Mesendoderm (in vitro differentiated cells): ENCODE data around the gene LRRC10B.

Source experiments
- DNase-seq: peaks from one replicate; pipeline ENCODE4 v3.0.0; 2013
- H2AK5ac ChIP-seq: 2 replicates; pipeline ENCODE4 v1.6.1; 2013; ENCODE audit warnings: low read length, inconsistent platforms
- H2BK120ac ChIP-seq: 2 replicates; pipeline ENCODE4 v1.6.1; 2013; ENCODE audit warnings: low read depth, mild to moderate bottlenecking, low read length, moderate library complexity, mixed read lengths
- H2BK15ac ChIP-seq: replicated peaks from 2 replicates; pipeline ENCODE4 v1.6.1; 2013; ENCODE audit warnings: low read depth, mild to moderate bottlenecking, moderate library complexity
- H2BK5ac ChIP-seq: 2 replicates; pipeline ENCODE4 v1.6.1; 2013; ENCODE audit warnings: low read length, inconsistent platforms
- H3K18ac ChIP-seq: 2 replicates; pipeline ENCODE4 v1.6.1; 2013; ENCODE audit warnings: mild to moderate bottlenecking, low read length, mixed read lengths
- H3K23ac ChIP-seq: one replicate; pipeline ENCODE4 v1.6.1; 2013; ENCODE audit warnings: low read length
- H3K27ac ChIP-seq: 2 replicates; pipeline ENCODE4 v1.5.1; 2013; ENCODE audit warnings: low read depth, mild to moderate bottlenecking, inconsistent platforms, low read length, moderate library complexity
- H3K27me3 ChIP-seq: 2 replicates; pipeline ENCODE4 v1.6.1; 2013; ENCODE audit warnings: low read length, control low read depth, mild to moderate bottlenecking, inconsistent platforms; ENCODE audit not compliant: insufficient read depth, poor library complexity
- H3K36me3 ChIP-seq: 2 replicates; pipeline ENCODE4 v1.6.1; 2013; ENCODE audit warnings: low read length, inconsistent platforms; ENCODE audit not compliant: control insufficient read depth, insufficient read depth
- H3K4ac ChIP-seq: one replicate; pipeline ENCODE4 v1.6.1; 2013; ENCODE audit warnings: low read depth, mild to moderate bottlenecking, low read length, moderate library complexity
- H3K4me1 ChIP-seq: 2 replicates; pipeline ENCODE4 v1.6.1; 2013; ENCODE audit warnings: low read depth, low read length, inconsistent platforms; ENCODE audit not compliant: control insufficient read depth
- H3K4me2 ChIP-seq: 2 replicates; pipeline ENCODE4 v1.6.1; 2013; ENCODE audit warnings: low read length
- H3K4me3 ChIP-seq: 2 replicates; pipeline ENCODE4 v1.5.1; 2013; ENCODE audit warnings: mild to moderate bottlenecking, low read length
- H3K56ac ChIP-seq: one replicate; pipeline ENCODE4 v1.6.1; 2013; ENCODE audit warnings: low read length
- H3K79me1 ChIP-seq: 2 replicates; pipeline ENCODE4 v1.6.1; 2013; ENCODE audit warnings: low read length, inconsistent platforms
- H3K79me2 ChIP-seq: 2 replicates; pipeline ENCODE4 v1.6.1; 2013; ENCODE audit warnings: mild to moderate bottlenecking, low read length; ENCODE audit not compliant: control insufficient read depth, insufficient read depth
- H3K9ac ChIP-seq: 2 replicates; pipeline ENCODE4 v1.6.1; 2013; ENCODE audit warnings: low read length, inconsistent platforms
- H4K5ac ChIP-seq: one replicate; pipeline ENCODE4 v1.6.1; 2013; ENCODE audit warnings: low read length
- H4K8ac ChIP-seq: one replicate; pipeline ENCODE4 v1.6.1; 2013; ENCODE audit warnings: low read depth, mild to moderate bottlenecking, control low read depth, low read length, moderate library complexity
- WGBS: extraction: QIAGEN DNeasy Blood & Tissue Kit; methylation state at CpG from one replicate; pipeline ENCODE4 v1.1.7; 2013; ENCODE audit warnings: low lambda C conversion rate, missing lambda C conversion rate; ENCODE audit not compliant: insufficient coverage; ENCODE audit errors: extremely low coverage; 5-methylcytosine and 5-hydroxymethylcytosine counted together

LRRC10B gene

DNA sequence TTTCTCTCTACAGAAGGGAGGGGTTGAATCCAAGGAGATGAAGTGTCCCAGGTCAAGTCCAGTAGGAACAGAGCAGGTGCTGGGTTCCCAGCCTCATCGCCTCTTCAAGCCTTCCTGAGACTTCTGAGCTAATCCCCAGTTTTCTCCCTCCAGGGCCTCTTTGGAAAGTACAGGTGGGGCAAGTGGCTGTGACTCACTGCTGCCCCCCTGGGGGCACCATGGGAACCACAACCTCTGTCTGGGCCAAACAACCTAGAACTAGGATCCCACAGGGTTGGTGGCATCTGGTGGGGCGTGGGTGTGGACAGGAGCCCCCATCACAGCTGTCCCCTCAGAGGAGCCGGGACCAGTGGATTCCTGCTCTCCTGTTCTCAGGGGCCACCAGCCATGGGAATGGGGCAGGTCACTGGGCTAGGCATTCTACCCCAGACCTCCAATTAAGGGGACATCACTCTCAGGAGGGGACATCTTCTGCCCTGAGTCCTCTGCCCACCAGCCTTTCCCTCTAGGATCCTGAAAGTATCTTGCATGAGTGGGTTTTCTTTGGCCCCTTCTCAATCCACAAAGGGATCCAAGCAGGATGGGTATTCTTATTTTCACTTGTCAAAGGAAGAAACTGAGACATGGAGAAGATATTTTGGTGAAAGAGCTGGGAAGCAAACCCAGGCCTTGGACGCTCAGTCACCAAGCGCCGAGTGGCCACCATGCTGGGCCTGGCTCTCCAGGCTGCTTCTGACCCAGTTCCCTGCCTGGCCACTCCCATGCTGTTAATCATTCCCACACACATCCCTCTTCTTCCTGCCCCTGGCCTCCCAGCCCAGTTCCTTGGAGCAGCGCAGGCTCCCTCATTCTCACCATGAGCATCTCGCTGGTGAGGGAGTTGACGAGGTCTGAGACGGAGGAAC is 23.8 kb downstream of the LRRC10B start:
- Histone ChIP-seq H3K4ac (no peak overlapping the region), H3K4me1 (no peaks in the 10 kb centered on the region), H2BK15ac (no peak overlapping the region), H2AK5ac (no peak overlapping the region), H3K9ac (no peak overlapping the region), H3K36me3 (no peaks in the 10 kb centered on the region), H3K79me1 (no peaks in the 10 kb centered on the region), H3K79me2 (no peaks in the 10 kb centered on the region), H3K18ac (no peak overlapping the region), H3K4me2 (no peak overlapping the region), H2BK5ac (no peak overlapping the region), H3K23ac (no peak overlapping the region), H4K5ac (no peak overlapping the region), H3K4me3 (no peak overlapping the region), H4K8ac (no peak overlapping the region), H3K56ac (no peak overlapping the region), H3K27ac (no peak overlapping the region), H3K27me3 (no peaks in the 10 kb centered on the region), H2BK120ac (no peak overlapping the region)
- no CpG with 5 or more reads among the region's 10 CpGs for WGBS
- DNase-seq, result peak; percentile 82

DNA sequence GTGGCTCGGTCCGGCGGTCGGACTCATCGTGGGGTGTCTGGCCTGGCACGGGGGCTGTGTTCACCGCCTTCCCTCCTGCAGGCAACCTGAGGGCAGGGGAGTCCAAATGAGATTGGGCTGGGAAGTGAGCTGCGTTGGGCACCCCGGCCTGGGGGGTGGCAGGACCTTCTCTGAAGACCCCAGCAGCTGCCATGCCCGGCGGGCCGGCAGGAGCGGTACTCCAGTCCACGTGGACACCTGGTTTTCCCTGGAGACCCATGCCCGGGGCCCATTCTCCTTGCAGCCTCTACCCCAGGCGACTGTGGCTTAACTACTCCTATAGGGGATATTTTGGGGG is 24.5 kb downstream of the LRRC10B start:
- Histone ChIP-seq H3K23ac (no peak overlapping the region), H3K79me2 (no peaks in the 10 kb centered on the region), H3K27ac (no peak overlapping the region), H3K4ac (no peak overlapping the region), H2BK15ac (no peak overlapping the region), H4K5ac (no peak overlapping the region), H3K9ac (no peak overlapping the region), H3K4me3 (no peak overlapping the region), H4K8ac (no peak overlapping the region), H3K4me2 (no peak overlapping the region), H3K4me1 (no peaks in the 10 kb centered on the region), H3K18ac (no peak overlapping the region), H3K56ac (no peak overlapping the region), H2BK120ac (no peak overlapping the region), H3K79me1 (no peaks in the 10 kb centered on the region), H2AK5ac (no peak overlapping the region), H3K36me3 (no peaks in the 10 kb centered on the region), H3K27me3 (no peaks in the 10 kb centered on the region), H2BK5ac (no peak overlapping the region)
- DNase-seq, result no peak
- no CpG with 5 or more reads among the region's 16 CpGs for WGBS

DNA sequence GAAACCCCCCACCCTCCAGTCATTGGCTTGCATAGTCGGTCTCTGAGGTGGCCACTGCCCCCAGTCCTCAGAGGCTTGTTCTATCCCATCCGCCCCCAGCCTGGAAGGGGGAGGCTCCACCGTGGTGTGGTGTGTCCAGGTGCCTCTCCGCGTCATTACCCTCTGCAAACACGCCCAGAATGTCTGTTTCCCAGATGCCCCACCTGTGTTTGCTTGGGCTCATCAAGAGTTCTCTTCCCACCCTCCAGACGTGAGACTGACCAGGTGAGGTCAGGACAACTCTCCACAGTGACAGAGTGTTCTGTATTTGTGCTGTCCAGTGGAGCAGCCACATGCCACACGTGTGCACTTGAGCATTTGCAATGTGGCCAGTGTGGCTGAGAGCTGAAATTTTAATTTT is 24.9 kb downstream of the LRRC10B start:
- no CpG with 5 or more reads among the region's 8 CpGs for WGBS
- Histone ChIP-seq H2BK5ac (no peak overlapping the region), H4K5ac (no peak overlapping the region), H3K9ac (no peak overlapping the region), H3K23ac (no peak overlapping the region), H3K4me3 (no peak overlapping the region), H3K4me2 (no peak overlapping the region), H3K79me1 (no peaks in the 10 kb centered on the region), H2BK120ac (no peak overlapping the region), H3K36me3 (no peaks in the 10 kb centered on the region), H3K18ac (no peak overlapping the region), H4K8ac (no peak overlapping the region), H3K27me3 (no peaks in the 10 kb centered on the region), H2AK5ac (no peak overlapping the region), H3K27ac (no peak overlapping the region), H3K4me1 (no peaks in the 10 kb centered on the region), H3K79me2 (no peaks in the 10 kb centered on the region), H3K56ac (no peak overlapping the region), H2BK15ac (no peak overlapping the region), H3K4ac (no peak overlapping the region)
- no peak for DNase-seq

DNA sequence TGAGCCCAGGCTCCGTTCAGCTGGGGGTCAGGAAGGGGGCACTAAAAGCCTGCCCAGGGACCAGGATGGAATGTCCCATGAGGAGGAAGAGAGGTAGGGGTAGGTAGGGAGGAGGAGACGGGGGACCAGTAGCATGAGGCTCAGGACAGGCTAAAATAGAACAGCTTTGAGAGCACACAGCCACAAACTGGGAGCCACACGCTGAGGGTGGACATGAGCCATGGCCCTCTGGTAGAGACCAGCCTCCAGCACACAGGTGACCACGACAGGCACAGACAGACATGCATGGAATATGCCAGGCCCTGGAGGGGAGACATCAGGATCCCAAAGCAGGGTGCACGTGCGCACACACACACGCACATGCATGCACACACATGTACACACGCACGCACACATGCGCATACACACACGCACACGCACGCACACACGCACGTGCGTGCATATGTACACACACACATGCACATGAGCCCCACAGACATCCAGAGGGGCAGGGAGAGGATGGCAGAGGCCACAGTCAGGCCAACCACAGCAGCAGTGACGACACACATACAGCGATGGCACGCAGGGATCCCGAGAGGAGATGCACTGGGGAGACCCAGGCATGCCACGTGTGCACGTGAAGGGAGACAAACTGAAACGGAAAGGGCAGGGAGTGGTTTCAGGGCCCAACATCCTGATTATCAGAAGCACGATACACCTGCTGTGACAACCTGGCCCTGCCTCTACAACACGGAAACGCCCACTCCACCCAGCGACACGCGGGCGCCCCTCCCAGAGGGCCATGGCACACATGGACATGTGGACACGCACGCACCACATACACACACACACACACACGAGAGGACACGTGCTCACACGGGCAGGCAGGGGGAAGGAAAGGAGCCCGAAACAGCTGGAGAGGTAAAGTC is 25.7 kb downstream of the LRRC10B start:
- Histone ChIP-seq H4K5ac (no peak overlapping the region), H3K27me3 (no peaks in the 10 kb centered on the region), H3K79me2 (no peaks in the 10 kb centered on the region), H4K8ac (no peak overlapping the region), H2AK5ac (no peak overlapping the region), H3K4me1 (no peaks in the 10 kb centered on the region), H2BK5ac (no peak overlapping the region), H3K79me1 (no peaks in the 10 kb centered on the region), H3K4me2 (no peak overlapping the region), H3K27ac (no peak overlapping the region), H3K23ac (no peak overlapping the region), H2BK15ac (no peak overlapping the region), H3K56ac (no peak overlapping the region), H3K36me3 (no peaks in the 10 kb centered on the region), H2BK120ac (no peak overlapping the region), H3K9ac (no peak overlapping the region), H3K4ac (no peak overlapping the region), H3K4me3 (no peak overlapping the region), H3K18ac (no peak overlapping the region)
- DNase-seq, result no peak
- WGBS, result no CpG with 5 or more reads among the region's 36 CpGs

DNA sequence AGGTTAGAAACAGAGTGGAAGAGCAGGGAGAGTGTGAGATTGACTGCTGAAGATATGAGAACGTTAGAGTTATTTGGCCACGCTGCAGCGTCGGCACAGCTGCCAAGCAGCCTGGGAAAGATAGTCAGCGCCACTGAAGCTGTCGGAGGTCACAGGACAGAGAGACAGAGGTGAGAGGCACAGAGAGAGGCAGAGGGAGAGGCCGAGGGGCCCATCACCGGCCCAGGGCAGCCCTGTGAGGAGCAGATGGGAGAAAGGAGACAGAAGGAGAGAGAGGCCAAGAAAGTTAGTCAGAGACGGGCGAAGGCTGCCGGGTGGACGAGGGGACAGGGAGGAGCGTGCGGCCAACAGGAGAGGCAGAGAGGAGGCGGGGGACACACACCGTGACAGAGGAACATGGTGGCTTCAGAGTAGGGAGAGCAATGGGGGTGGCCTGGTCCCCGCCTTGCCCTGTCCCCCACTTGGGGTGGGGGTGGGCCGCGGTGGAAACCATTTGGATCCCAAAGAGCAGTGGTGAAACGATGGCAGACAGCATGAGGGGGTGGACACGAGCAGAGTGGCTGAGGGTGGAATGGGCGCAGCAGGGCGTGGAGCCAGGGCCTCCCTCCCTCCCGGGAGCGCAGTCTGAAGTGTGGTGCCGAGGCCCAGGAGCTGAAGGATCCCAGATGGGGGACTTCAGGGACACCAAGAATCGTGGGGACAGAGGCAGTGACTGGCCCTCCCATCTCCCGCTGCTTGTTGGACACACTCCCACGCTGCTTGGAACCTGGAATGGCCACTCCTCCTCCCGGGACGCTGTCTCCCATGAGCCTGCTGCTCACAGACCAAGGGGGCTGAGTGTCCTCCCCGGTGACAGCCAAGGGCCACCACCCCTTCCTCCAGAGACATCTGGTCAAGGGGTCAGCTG is 26.6 kb downstream of the LRRC10B start:
- Histone ChIP-seq H3K4ac (no peak overlapping the region), H3K4me2 (no peak overlapping the region), H4K5ac (no peak overlapping the region), H3K79me2 (no peaks in the 10 kb centered on the region), H3K27me3 (no peaks in the 10 kb centered on the region), H3K27ac (no peak overlapping the region), H3K18ac (no peak overlapping the region), H2AK5ac (no peak overlapping the region), H3K56ac (no peak overlapping the region), H4K8ac (no peak overlapping the region), H3K4me1 (no peaks in the 10 kb centered on the region), H3K36me3 (no peaks in the 10 kb centered on the region), H2BK15ac (no peak overlapping the region), H3K4me3 (no peak overlapping the region), H3K9ac (no peak overlapping the region), H3K79me1 (no peaks in the 10 kb centered on the region), H3K23ac (no peak overlapping the region), H2BK120ac (no peak overlapping the region), H2BK5ac (no peak overlapping the region)
- no peak for DNase-seq
- WGBS, result no CpG with 5 or more reads among the region's 32 CpGs
